H1 (cell line): Measurements from ENCODE around the gene CALD1. TPM values are rescaled to one million over a fixed set of nuclear protein-coding genes. Genes with fewer than 3 reads are reported as not detected.

ENCODE experiments used
- CTCF ChIA-PET: fragments of 300-600 bp; sonication (Branson Sonifier 250); formaldehyde crosslinking; loops from one replicate; lab custom pipeline; 2021; ENCODE audit not compliant: partially characterized antibody; lab: Charles Lee
- POLR2A ChIA-PET: fragments of 300-600 bp; sonication (Branson Sonifier 250); formaldehyde crosslinking; loops from one replicate; lab custom pipeline; 2021; ENCODE audit warnings: inconsistent platforms; ENCODE audit not compliant: partially characterized antibody; lab: Charles Lee
- DNase-seq, 2 experiments: peaks; one replicate each; pipeline versions ENCODE4 v3.0.0 to v3.0.0-alpha.2; 2010 to 2022; ENCODE audit warnings: low spot score in 2 of 2, low read depth in 1 of 2, mixed read lengths in 1 of 2
- FAIRE-seq: peaks from 2 replicates; lab custom pipeline; 2011; peaks lifted over from hg19 to GRCh38; lab: Jason Lieb, UNC
- H2AFZ ChIP-seq: 2 replicates; pipeline ENCODE4 v1.8.1; 2012; ENCODE audit warnings: low read length, inconsistent platforms
- H2AK5ac ChIP-seq: 2 replicates; pipeline ENCODE4 v1.6.1; 2013; ENCODE audit warnings: low read depth, low read length
- H2BK120ac ChIP-seq: replicated peaks from 2 replicates; pipeline ENCODE3; 2013; ENCODE audit warnings: low read depth, low read length, inconsistent platforms
- H2BK12ac ChIP-seq: 2 replicates; pipeline ENCODE4 v1.6.1; 2013; ENCODE audit warnings: low read depth, low read length
- H2BK15ac ChIP-seq: 2 replicates; pipeline ENCODE4 v1.6.1; 2013; ENCODE audit warnings: low read length
- H2BK20ac ChIP-seq: 2 replicates; pipeline ENCODE4 v1.6.1; 2013; ENCODE audit warnings: low read length
- H2BK5ac ChIP-seq: 2 replicates; pipeline ENCODE4 v1.6.1; 2013; ENCODE audit warnings: low read depth, low read length
- H3K14ac ChIP-seq: 2 replicates; pipeline ENCODE4 v1.6.1; 2013; ENCODE audit warnings: inconsistent platforms; ENCODE audit not compliant: insufficient read length
- H3K18ac ChIP-seq: 2 replicates; pipeline ENCODE4 v1.6.1; 2013; ENCODE audit warnings: low read length; ENCODE audit errors: extremely low read depth
- H3K23ac ChIP-seq: 2 replicates; pipeline ENCODE4 v1.6.1; 2013; ENCODE audit warnings: inconsistent platforms; ENCODE audit not compliant: insufficient read length
- H3K23me2 ChIP-seq: 2 replicates; pipeline ENCODE4 v1.6.1; 2013; ENCODE audit warnings: low read depth, low read length
- H3K27ac ChIP-seq: 2 replicates; pipeline ENCODE4 v1.6.1; 2011; ENCODE audit warnings: low read depth, low read length, inconsistent platforms
- H3K27me3 ChIP-seq, 4 experiments: replicated peaks in 1 of 4; 1 replicate in 1 of 4; 2 replicates in 3 of 4; pipeline versions ENCODE4 v1.6.1 to v1.8.1; 2011 to 2013; ENCODE audit warnings: low read length in 3 of 4, mild to moderate bottlenecking in 3 of 4, inconsistent platforms in 2 of 4, mixed read lengths in 2 of 4, moderate library complexity in 1 of 4; ENCODE audit not compliant: control insufficient read depth in 3 of 4, insufficient read depth in 3 of 4; ENCODE audit errors: extremely low read depth in 1 of 4
- H3K36me3 ChIP-seq, 4 experiments: 2 replicates each; pipeline versions ENCODE4 v1.6.1 to v1.8.1; 2011 to 2013; ENCODE audit warnings: mild to moderate bottlenecking in 4 of 4, low read length in 3 of 4, moderate library complexity in 2 of 4, control low read depth in 1 of 4, inconsistent platforms in 1 of 4; ENCODE audit not compliant: insufficient read depth in 4 of 4, control insufficient read depth in 2 of 4
- H3K4ac ChIP-seq: replicated peaks from 2 replicates; pipeline ENCODE3; 2013; ENCODE audit warnings: low read length, low read depth, mixed read lengths, inconsistent platforms; ENCODE audit not compliant: insufficient read length
- H3K4me1 ChIP-seq, 4 experiments: replicated peaks in 1 of 4; 1 replicate in 1 of 4; 2 replicates in 3 of 4; pipeline versions ENCODE4 v1.6.1 to v1.8.1; 2011 to 2013; ENCODE audit warnings: low read length in 3 of 4, inconsistent platforms in 2 of 4, mixed read lengths in 1 of 4; ENCODE audit not compliant: insufficient read depth in 4 of 4, control insufficient read depth in 3 of 4
- H3K4me2 ChIP-seq, 2 experiments: 2 replicates each; pipeline versions ENCODE4 v1.6.1 to v1.8.1; 2011 to 2013; ENCODE audit warnings: low read depth in 2 of 2, low read length in 2 of 2, control low read depth in 1 of 2, inconsistent platforms in 1 of 2, mild to moderate bottlenecking in 1 of 2; ENCODE audit not compliant: insufficient read depth in 1 of 2
- H3K4me3 ChIP-seq, 4 experiments: fragments of 200-600, 300-600 bp in 1 of 4; sonication (generic), shearing (Covaris generic), sonication (Bioruptor Twin) in 1 of 4; 2 replicates each; pipeline versions ENCODE4 v1.5.1 to v1.8.1; 2011 to 2016; ENCODE audit warnings: low read length in 4 of 4, low read depth in 3 of 4, control low read depth in 2 of 4, inconsistent platforms in 2 of 4, mild to moderate bottlenecking in 2 of 4, mixed read lengths in 1 of 4, moderate library complexity in 1 of 4; ENCODE audit not compliant: insufficient read depth in 2 of 4; ENCODE audit errors: extremely low read depth in 1 of 4
- H3K56ac ChIP-seq: replicated peaks from 2 replicates; pipeline ENCODE3; 2013; ENCODE audit warnings: low read depth, mild to moderate bottlenecking, mixed read lengths, low read length, inconsistent platforms; ENCODE audit not compliant: insufficient read length
- H3K79me1 ChIP-seq: 2 replicates; pipeline ENCODE4 v1.6.1; 2013; ENCODE audit warnings: low read depth, low read length, control low read depth
- H3K79me2 ChIP-seq, 2 experiments: 2 replicates each; pipeline versions ENCODE4 v1.6.1 to v1.8.1; 2012 to 2013; ENCODE audit warnings: low read length in 2 of 2, mild to moderate bottlenecking in 2 of 2, inconsistent platforms in 1 of 2; ENCODE audit not compliant: insufficient read depth in 2 of 2, control insufficient read depth in 1 of 2
- H3K9ac ChIP-seq, 4 experiments: replicated peaks in 1 of 4; 1 replicate in 1 of 4; 2 replicates in 3 of 4; pipeline versions ENCODE4 v1.6.1 to v1.8.1; 2011 to 2013; ENCODE audit warnings: low read depth in 3 of 4, low read length in 3 of 4, control low read depth in 2 of 4, mild to moderate bottlenecking in 2 of 4, moderate library complexity in 2 of 4, inconsistent platforms in 1 of 4; ENCODE audit errors: extremely low read depth in 1 of 4
- H3K9me3 ChIP-seq, 2 experiments: 2 replicates each; pipeline versions ENCODE4 v1.6.1 to v1.8.1; 2012 to 2013; ENCODE audit warnings: mild to moderate bottlenecking in 2 of 2, moderate library complexity in 2 of 2, control low read depth in 1 of 2, inconsistent platforms in 1 of 2, low read depth in 1 of 2, low read length in 1 of 2, mixed read lengths in 1 of 2; ENCODE audit not compliant: insufficient read depth in 2 of 2
- H4K20me1 ChIP-seq, 2 experiments: replicated peaks in 1 of 2; 2 replicates each; pipeline versions ENCODE3 to v1.8.1; 2011 to 2013; ENCODE audit warnings: inconsistent platforms in 2 of 2, low read length in 2 of 2, mild to moderate bottlenecking in 1 of 2; ENCODE audit not compliant: insufficient read depth in 2 of 2, control insufficient read depth in 1 of 2
- H4K5ac ChIP-seq: 2 replicates; pipeline ENCODE4 v1.6.1; 2013; ENCODE audit warnings: low read length, low read depth, mixed read lengths, inconsistent platforms; ENCODE audit not compliant: insufficient read length
- H4K8ac ChIP-seq: 2 replicates; pipeline ENCODE4 v1.8.0; 2013; ENCODE audit warnings: mild to moderate bottlenecking, moderate library complexity, low read length, inconsistent platforms; ENCODE audit not compliant: insufficient read depth; ENCODE audit errors: extremely low read depth
- H4K91ac ChIP-seq: replicated peaks from 2 replicates; pipeline ENCODE3; 2013; ENCODE audit warnings: low read length, mixed read lengths, inconsistent platforms; ENCODE audit not compliant: insufficient read length
- ATF3 ChIP-seq: IDR thresholded peaks from 2 replicates; pipeline ENCODE4 v1.6.1; 2011; ENCODE audit warnings: low read depth, mild to moderate bottlenecking, low read length; ENCODE audit not compliant: insufficient read depth
- CTCF ChIP-seq, 3 experiments: IDR thresholded peaks; 1 replicate in 2 of 3; 2 replicates in 1 of 3; pipeline versions ENCODE4 v1.5.1 to v1.6.1; 2011; ENCODE audit warnings: low read length in 3 of 3, mild to moderate bottlenecking in 3 of 3, inconsistent platforms in 2 of 3, low read depth in 1 of 3, moderate library complexity in 1 of 3; ENCODE audit not compliant: insufficient read depth in 1 of 3; ENCODE audit errors: control extremely low read depth in 1 of 3
- KDM1A ChIP-seq: fragments of 200-600, 300-600 bp; sonication (generic); IDR thresholded peaks from 2 replicates; pipeline ENCODE4 v1.7.1; 2016; ENCODE audit warnings: mild to moderate bottlenecking, low read length, borderline replicate concordance
- NANOG ChIP-seq: IDR thresholded peaks from 2 replicates; pipeline ENCODE4 v1.6.1; 2011; ENCODE audit warnings: low read length, low read depth, mild to moderate bottlenecking, inconsistent platforms; ENCODE audit not compliant: insufficient read depth, poor library complexity, severe bottlenecking
- RBBP5 ChIP-seq: IDR thresholded peaks from 2 replicates; pipeline ENCODE4 v1.7.1; 2012; ENCODE audit warnings: low read depth, mild to moderate bottlenecking, inconsistent platforms, low read length, moderate library complexity, borderline replicate concordance
- SIN3A ChIP-seq, 2 experiments: IDR thresholded peaks in 1 of 2; conservative IDR thresholded peaks in 1 of 2; 2 replicates each; pipeline ENCODE4 v1.6.1; 2011 to 2012; ENCODE audit warnings: low read length in 2 of 2, improper control_type of control experiment in 1 of 2, low read depth in 1 of 2, mild to moderate bottlenecking in 1 of 2
- SIX5 ChIP-seq: IDR thresholded peaks from 2 replicates; pipeline ENCODE4 v1.6.1; 2011; ENCODE audit warnings: mild to moderate bottlenecking, low read depth, low read length
- TEAD4 ChIP-seq: IDR thresholded peaks from 2 replicates; pipeline ENCODE4 v1.6.1; 2012; ENCODE audit warnings: low read depth, low read length, inconsistent platforms, mixed read lengths
- ZNF274 ChIP-seq: IDR thresholded peaks from 2 replicates; pipeline ENCODE4 v1.7.0; 2012; ENCODE audit warnings: low read length, borderline replicate concordance; ENCODE audit errors: extremely low read depth
- WGBS, 2 experiments: shearing (Covaris generic) in 1 of 2; methylation state at CpG; one replicate each; pipeline versions ENCODE4 v1.1.6 to v1.1.7; 2013 to 2015; ENCODE audit warnings: low lambda C conversion rate in 2 of 2, mixed read lengths in 2 of 2, inconsistent platforms in 1 of 2, low coverage in 1 of 2, missing lambda C conversion rate in 1 of 2; ENCODE audit not compliant: insufficient replicate concordance in 2 of 2, insufficient coverage in 1 of 2, insufficient read length in 1 of 2; ENCODE audit errors: extremely low coverage in 1 of 2, missing lambda C conversion rate in 1 of 2; 5-methylcytosine and 5-hydroxymethylcytosine counted together
- polyA plus RNA-seq, 7 experiments: library from polyadenylated mRNA; depleted of rRNA in 3 of 7; stranded (reverse) in 5 of 7; unstranded in 2 of 7; fragments of >200 nt in 5 of 7; fragments of 200-250 nt in 2 of 7; gene quantifications; 1 replicate in 5 of 7; 2 replicates in 1 of 7; 4 replicates in 1 of 7; pipeline versions ENCODE4 v1.2.1 to v1.2.3, GENCODE V29; 2011 to 2013; ENCODE audit warnings: missing spikeins in 2 of 7, mixed read lengths in 2 of 7
- total RNA-seq: library from RNA; stranded (reverse); fragmentation: NEBNext Ultra II Directional; extraction: Animal tissue kit (Norgen Biotek cat#: 25700); gene quantifications from 2 replicates; pipeline ENCODE4 v1.2.1, GENCODE V29; 2021

CALD1 gene
- total and polyA plus RNA-seq, 2 of the 8 experiments (the other 6 are each of a cell fraction or from before 2014, with no cell fraction given), result 34.3 to 177 TPM

- no peak overlapping the region for H2BK120ac ChIP-seq
- H3K23ac ChIP-seq, result no peak overlapping the region
- H3K18ac ChIP-seq, result no peak overlapping the region
- no peak overlapping the region for H2BK20ac ChIP-seq
- ChIA-PET CTCF (no interaction called here), POLR2A (interaction anchor here (1.7 kb wide), 1 partner anchor 11 kb away, joined by 7 read pairs; the partner anchor contains the start of gene AGBL3)
- H3K4me1 ChIP-seq, result no peaks in the 10 kb centered on the region
- no peak overlapping the region for H4K5ac ChIP-seq
- no peak overlapping the region for H3K56ac ChIP-seq
- no peak overlapping the region for H2BK5ac ChIP-seq
- H3K27ac ChIP-seq, result no peak overlapping the region
- H3K4me2 ChIP-seq, result no peak overlapping the region
- H3K79me2 ChIP-seq, result no peaks in the 10 kb centered on the region
- no peak overlapping the region for H4K91ac ChIP-seq
- H3K36me3 ChIP-seq, result peaks cover 0 to 15% (median 5%) of the 10 kb centered on the region in 4 experiments; a peak in 5 of 8 replicates
- no peak for FAIRE-seq
- no peak for DNase-seq
- no peaks in the 10 kb centered on the region; a peak in 1 of 4 replicates for H3K9me3 ChIP-seq
- WGBS, 2 experiments, result 87% methylated on average over 3 of the region's 3 CpGs; no CpG with 5 or more reads in 1 of the 2 experiments
- no peak overlapping the region for H2BK12ac ChIP-seq
- no peaks in the 10 kb centered on the region for H3K23me2 ChIP-seq
- no peaks in the 10 kb centered on the region; a peak in 1 of 7 replicates for H3K27me3 ChIP-seq
- no peak overlapping the region for H4K8ac ChIP-seq
- no peak overlapping the region for H2AFZ ChIP-seq
- H2BK15ac ChIP-seq, result no peak overlapping the region
- no peak overlapping the region for H3K14ac ChIP-seq
- no peak overlapping the region for H3K9ac ChIP-seq
- no peak overlapping the region for H3K4ac ChIP-seq
- no peak overlapping the region for H3K4me3 ChIP-seq
- H2AK5ac ChIP-seq, result no peak overlapping the region
- H3K79me1 ChIP-seq, result no peaks in the 10 kb centered on the region; the same call in 1 of the 2 replicates
- no peaks in the 10 kb centered on the region for H4K20me1 ChIP-seq
- TF ChIP-seq SIN3A (conservative IDR thresholded peaks at IDR 0.05 in 1 of 2, IDR thresholded peaks at IDR 0.05 in 1 of 2; ENCODE audit: low read depth in 1 of 2, low read length in 2 of 2) (no peak), TEAD4 (no peak), RBBP5 (no peak), NANOG (no peak), ZNF274 (no peak), CTCF (IDR thresholded peaks at IDR 0.05; ENCODE audit: control extremely low read depth in 1 of 3, insufficient read depth in 1 of 3, low read depth in 1 of 3, low read length in 3 of 3) (no peak), SIX5 (no peak), ATF3 (no peak), KDM1A (no peak)
Measured at GRCh38 chr7:134997214-134997885, 217.9 kb downstream of the CALD1 start.
